T-helper 1 cell treated with Interleukin-12 subunit alpha and Interleukin-12 subunit beta and Interleukin-4 antibody, amounts not matched to agents 30 ng/mL and 1 ng/mL, for 36 hours (primary cell): Measurements from ENCODE around the gene PDSS2. TPM values are rescaled to one million over a fixed set of nuclear protein-coding genes. Genes with fewer than 3 reads are reported as not detected.
"Not testable (repeated sequence)": the region's sequence is repeated elsewhere in the genome, so short reads cannot be mapped to it uniquely, and the experiment has no call there.

ENCODE experiments used
- intact Hi-C: fragments of 100-400 bp; cut with micrococcal nuclease; formaldehyde crosslinking; loops from one replicate; pipeline ENCODE4 v1.15.1; 2024
- total RNA-seq: library from RNA; stranded (reverse); gene quantifications from 2 replicates; pipeline ENCODE4 v1.2.3, GENCODE V29; 2022

The PDSS2 gene
- total RNA-seq, 1 donor from 2014 or later, result 15.0 TPM

GRCh38 chr6:107280001-107280400, 179.4 kb downstream of the PDSS2 start:
- intact Hi-C loops, result not testable (repeated sequence)

GRCh38 chr6:107275330-107275865, 184.0 kb downstream of the PDSS2 start:
- intact Hi-C loops, result no loop called here

GRCh38 chr6:107274288-107274687, 185.1 kb downstream of the PDSS2 start:
- intact Hi-C loops, result no loop called here

- intact Hi-C loops, result no loop called here
These were observed 187.1 kb downstream of the PDSS2 start for GRCh38 chr6:107272246-107272645.

GRCh38 chr6:107271208-107271790, 188.1 kb downstream of the PDSS2 start:
- intact Hi-C loops, result no loop called here

GRCh38 chr6:107267634-107268033, 191.7 kb downstream of the PDSS2 start:
- intact Hi-C loops, result no loop called here

- intact Hi-C loops, result no loop called here
These were observed 192.4 kb downstream of the PDSS2 start for GRCh38 chr6:107267006-107267405.

GRCh38 chr6:107266563-107266962, 192.8 kb downstream of the PDSS2 start:
- intact Hi-C loops, result no loop called here

- intact Hi-C loops, result no loop called here
These were observed 195.0 kb downstream of the PDSS2 start for GRCh38 chr6:107264357-107264840.

- intact Hi-C loops, result no loop called here
These were observed 199.4 kb downstream of the PDSS2 start for GRCh38 chr6:107259951-107260350.

- intact Hi-C loops, result no loop called here
These were observed 211.2 kb downstream of the PDSS2 start for GRCh38 chr6:107248147-107248546.

GRCh38 chr6:107246972-107247615, 212.3 kb downstream of the PDSS2 start:
- intact Hi-C loops, result no loop called here

GRCh38 chr6:107246249-107246971, 213.0 kb downstream of the PDSS2 start:
- intact Hi-C loops, result no loop called here

GRCh38 chr6:107244742-107245480, 214.5 kb downstream of the PDSS2 start:
- intact Hi-C loops, result no loop called here

- intact Hi-C loops, result no loop called here
These were observed 215.2 kb downstream of the PDSS2 start for GRCh38 chr6:107244082-107244741.

- intact Hi-C loops, result no loop called here
These were observed 215.9 kb downstream of the PDSS2 start for GRCh38 chr6:107243471-107243870.

- intact Hi-C loops, result no loop called here
These were observed 221.2 kb downstream of the PDSS2 start for GRCh38 chr6:107237992-107238660.

GRCh38 chr6:107235511-107235910, 223.9 kb downstream of the PDSS2 start:
- intact Hi-C loops, result no loop called here

- intact Hi-C loops, result no loop called here
These were observed 224.4 kb downstream of the PDSS2 start for GRCh38 chr6:107235007-107235406.

- intact Hi-C loops, result no loop called here
These were observed 228.1 kb downstream of the PDSS2 start for GRCh38 chr6:107231243-107231642.
